ENCODE results near the gene USP6NL.

Gene USP6NL

DNA sequence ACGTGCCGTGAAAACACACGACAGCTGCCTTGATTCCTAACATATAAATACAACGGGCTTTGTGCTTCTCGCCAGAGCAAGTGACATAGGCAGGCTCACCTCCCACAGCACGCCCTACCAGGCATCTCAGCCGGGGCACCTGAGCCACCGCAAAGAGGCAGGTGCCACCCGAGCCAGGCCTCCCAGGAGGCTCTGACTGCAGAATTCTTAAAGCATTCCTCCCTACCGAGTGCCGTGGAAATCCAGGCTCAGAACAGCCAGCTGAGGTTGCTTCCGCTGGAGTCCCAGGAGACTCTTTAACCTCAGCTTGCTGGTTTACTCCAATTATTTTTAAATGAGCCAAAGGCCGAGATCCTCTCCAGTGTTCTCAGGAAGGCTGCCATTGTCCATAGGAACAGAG is 206.5 kb downstream of the USP6NL start:
- no peak for DNase-seq

All from Kasumi-1 (cell line).